Stimulated activated CD8-positive, alpha-beta memory T cell treated with anti-CD3 and anti-CD28 coated beads, Interleukin-12 subunit alpha, Interleukin-12 subunit beta, amount 100 ng/mL, for 1 hour (primary cell): ENCODE results near the gene PRKCZ.

Experiments
- DNase-seq: peaks from one replicate; pipeline ENCODE4 v3.0.0-alpha.2; 2020; ENCODE audit warnings: low read depth

Gene PRKCZ

GRCh38 chr1:2061065-2061778, 11.0 kb downstream of the PRKCZ start:
- no peak for DNase-seq

DNA sequence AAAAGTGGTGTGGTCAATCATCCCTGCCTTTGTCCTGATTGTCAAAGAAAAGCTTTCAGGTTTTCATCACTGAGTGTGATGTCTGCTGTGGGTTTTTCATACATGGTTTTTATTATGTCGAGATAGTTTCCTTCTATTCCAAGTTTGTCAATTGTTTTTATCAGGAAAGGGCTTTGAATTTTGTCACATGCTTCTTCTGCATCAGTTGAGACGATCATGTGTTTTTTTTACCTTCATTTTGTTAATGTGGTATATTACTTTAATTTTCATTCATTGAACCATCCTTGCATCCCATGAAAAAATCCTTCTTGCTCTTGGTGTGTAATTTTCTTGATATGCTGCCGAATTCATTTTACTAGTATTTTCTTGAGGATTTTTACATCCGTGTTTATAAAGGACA, 15.5 kb downstream of the PRKCZ start:
- no peak for DNase-seq

GRCh38 chr1:2067393-2067792, 17.2 kb downstream of the PRKCZ start:
- DNase-seq: no peak

- no peak for DNase-seq
These were observed 17.8 kb downstream of the PRKCZ start for GRCh38 chr1:2067981-2068380.

- DNase-seq: no peak
These were observed 18.7 kb downstream of the PRKCZ start for GRCh38 chr1:2068951-2069350.

- no peak for DNase-seq
These were observed 19.8 kb downstream of the PRKCZ start for GRCh38 chr1:2070016-2070415.

DNA sequence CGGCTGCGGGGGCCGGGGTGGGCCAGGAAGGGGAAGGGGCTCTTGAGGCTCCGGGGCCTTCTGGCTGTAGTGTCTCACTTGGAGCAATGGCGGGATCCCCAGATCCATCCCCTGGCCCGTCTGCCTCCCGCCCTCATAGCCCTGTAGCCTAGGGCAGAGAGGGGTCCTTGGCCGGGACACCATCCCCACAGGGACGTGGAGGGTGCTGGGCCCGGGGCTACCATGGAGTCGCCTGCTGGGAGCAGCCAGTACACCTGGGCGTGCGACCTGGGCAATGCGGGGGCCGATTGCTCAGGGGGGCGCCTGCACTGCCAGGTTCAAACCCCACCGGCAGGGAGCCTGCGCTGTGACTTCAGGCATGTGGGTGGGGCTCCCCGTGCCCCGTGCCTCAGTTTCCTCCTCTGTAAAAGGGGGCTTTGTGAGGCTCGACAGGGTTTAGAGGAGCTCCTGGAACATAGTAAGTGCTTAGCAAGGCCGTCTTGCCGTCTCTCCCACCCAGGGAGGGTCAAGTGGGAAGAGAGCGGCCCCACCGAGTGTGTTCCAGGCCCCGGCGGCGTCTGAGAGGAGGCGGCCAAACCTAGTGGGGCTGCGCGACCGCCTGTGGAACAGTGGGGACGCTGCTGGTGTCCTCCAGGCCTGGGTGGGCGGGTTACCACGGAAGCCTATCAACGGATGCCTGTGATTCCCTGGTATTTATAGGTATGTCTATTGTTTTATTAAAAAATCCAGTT, 20.8 kb downstream of the PRKCZ start:
- no peak for DNase-seq

GRCh38 chr1:2072109-2072806, 22.0 kb downstream of the PRKCZ start:
- no peak for DNase-seq

GRCh38 chr1:2072891-2073290, 22.7 kb downstream of the PRKCZ start:
- no peak for DNase-seq

DNA sequence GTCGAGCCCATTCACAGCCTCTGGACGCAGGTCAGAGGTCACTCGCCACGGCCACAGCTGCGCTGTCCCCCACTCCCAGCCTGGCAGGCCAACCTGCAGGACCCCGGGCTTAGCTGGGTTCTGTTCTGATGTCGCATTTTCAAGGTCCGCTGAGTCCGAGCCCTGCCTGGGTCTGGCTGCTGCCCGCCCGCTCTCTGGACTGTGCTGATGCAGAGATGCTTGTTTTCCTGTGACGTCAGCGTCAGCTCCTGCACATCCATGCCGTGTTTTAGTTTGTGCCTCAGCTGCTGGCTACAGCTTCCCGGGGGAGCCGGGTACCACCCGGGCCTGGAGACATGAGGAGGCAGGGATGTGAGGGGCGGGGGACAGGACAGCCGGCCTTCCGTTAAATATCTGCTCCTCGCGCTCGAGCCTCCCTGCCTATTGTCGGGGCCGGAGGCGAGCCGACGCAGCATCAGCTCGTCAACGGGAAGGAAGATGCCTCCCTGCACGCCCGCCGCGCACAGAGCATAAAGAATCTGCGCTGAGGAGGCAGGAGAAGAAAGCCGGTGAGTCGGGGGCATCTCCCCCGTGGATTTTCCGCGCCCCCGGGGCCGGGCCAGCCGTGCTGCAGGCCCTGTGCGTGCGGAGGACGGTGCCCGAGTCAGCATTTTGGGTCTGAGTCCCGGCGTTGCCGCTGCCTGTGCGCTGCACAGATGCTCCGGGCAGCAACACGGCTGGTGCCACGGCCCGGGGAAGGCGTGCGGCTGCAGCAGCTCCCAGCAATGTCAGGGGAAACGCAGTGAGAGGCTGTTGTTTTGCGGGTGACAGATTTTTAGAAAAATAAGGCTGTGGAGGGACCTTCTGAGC, 23.4 kb downstream of the PRKCZ start:
- no peak for DNase-seq

DNA sequence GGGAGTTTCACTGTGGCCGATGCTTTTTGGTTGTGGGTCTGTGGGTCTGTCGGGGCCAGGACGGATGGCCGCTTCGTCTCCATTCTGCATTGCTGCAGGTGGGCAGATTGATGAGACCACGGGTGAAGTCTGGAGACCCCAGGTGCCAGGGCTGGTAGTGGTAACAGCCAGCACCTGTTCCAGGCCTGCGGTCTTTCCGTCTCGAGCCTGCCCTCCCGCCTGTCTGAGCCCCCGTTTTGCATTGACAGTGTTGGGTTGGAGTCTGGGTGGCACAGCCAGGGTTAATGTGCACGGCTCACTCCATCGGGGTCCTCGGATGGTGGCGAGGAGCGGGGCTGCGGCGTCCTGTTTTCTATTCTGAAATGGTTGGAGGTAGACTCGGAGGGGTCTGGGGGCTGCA, 24.2 kb downstream of the PRKCZ start:
- DNase-seq: no peak

- DNase-seq: no peak
These were observed 24.9 kb downstream of the PRKCZ start for GRCh38 chr1:2074944-2075740.

- DNase-seq: no peak
These were observed 26.6 kb downstream of the PRKCZ start for GRCh38 chr1:2076826-2077225.

DNA sequence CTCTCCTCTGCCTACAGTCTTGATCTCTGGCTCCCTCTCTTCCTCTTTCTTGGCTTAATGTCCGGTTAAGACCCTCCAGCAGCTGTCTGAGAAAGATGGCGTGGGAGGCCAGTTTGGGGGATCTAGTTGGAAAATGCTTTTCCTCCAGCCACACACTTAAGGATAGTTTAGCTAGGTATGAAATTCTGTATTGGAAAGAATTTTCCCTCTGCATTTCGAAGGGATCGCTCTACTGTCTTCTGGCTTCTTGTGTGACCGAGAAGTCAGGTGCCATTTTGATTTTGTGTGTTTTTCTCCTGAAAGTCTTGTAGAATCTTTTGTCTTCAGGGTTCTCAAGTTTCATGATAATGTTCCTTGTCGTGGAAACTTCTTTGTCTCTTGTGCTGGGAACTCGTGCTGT, 28.0 kb downstream of the PRKCZ start:
- DNase-seq: no peak

DNA sequence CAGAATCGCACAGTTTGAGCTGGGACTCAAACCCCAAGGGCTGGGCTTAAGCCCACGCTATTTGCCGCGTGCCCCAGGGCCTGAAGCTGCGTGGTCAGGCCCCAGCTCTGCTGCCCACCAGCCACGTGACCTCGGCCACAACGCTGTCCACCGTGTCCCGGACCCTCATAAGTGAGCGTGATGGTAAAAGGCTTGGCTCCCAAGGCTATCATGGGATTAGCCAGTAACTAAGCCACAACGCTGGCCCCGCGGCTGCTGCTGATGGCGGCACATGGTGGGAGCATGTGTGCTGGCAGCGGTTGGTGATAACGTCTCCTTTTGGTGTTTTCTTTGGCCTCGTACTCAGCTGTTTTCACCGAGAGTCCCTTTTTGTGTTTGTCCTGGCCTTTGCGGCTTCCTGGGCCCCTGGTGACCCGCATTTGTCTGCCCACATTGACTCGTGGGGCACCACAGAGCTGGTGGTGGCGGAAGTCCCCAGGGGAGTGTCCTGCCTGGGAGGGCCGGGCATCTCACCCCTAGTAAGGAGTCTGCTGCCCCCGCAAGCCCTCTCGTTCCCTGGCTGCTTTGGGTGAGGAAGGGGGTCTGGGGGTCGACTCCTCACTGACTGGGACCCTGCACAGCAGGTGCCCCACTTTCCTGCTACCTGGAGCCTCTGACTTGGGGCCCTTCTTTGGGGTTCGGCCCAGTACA, 29.3 kb downstream of the PRKCZ start:
- DNase-seq: no peak

- no peak for DNase-seq
These were observed 29.9 kb downstream of the PRKCZ start for GRCh38 chr1:2080140-2080539.

DNA sequence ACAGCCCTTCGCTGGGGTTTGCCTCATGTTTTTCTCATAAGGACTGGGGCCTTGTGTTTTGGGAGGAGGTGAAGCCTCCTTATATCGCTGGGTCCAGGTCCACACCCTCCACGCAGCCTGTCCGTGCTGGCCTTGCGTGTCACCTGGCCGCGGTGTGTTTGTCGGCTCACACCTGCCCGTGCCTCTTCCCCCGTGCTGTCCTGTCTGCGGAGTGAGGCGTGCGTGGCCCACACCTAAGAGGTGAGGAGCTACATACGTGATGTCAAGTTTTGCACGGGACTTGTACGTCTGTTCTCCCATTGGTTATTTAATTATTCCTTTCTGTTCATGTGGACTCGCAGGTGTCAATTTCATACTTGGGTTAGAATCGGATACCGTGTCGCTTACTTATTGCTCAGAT, 30.7 kb downstream of the PRKCZ start:
- DNase-seq: no peak

DNA sequence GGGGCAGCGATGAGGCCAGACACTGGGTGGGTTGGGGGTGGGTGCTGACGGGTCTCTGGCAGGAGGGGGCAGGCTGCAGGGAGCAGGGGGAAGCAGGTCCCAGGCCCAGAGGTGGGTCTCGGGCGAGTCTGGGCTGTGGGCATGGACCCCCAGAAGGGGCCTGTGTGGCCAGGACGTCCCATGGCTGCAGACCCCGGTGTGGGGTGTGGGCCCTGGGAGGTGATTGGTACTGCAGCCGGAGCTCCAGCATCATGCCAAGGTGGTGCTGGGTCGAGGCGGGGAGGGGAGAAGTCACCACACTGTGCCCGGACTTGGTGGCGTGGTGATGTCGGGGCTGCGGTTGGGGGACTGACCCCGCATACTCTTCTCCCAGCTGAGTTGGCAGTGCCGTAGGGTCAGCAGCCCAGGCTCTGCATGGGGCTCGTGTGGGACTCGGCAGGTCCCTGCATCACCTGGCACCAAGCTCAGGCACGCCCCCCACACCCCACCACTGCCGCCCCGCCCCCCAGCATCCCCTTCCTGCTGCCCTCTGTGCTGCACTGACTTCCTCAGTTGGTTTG, 31.2 kb downstream of the PRKCZ start:
- DNase-seq: no peak

DNA sequence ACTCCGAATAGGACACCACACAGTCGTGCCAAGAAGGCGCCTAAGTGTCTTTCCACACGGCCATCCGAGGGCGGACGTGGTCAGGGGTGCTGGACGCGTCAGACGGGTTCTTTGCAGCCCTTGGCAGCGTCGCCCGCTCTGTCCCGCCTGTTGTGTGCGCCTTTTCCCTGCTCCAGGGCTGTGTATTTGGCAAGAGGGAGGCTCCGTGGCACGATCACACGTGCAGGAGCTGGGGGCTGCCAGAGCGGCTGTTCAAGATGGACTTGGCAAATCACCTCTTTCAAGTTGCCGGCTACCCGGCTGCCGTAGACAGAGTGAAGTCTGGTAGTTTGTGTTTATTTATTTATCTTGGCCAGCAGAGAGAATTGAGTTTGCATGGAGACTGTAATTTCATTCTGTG, 31.9 kb downstream of the PRKCZ start:
- no peak for DNase-seq

- no peak for DNase-seq
These were observed 33.5 kb downstream of the PRKCZ start for GRCh38 chr1:2083666-2084065.

GRCh38 chr1:2084306-2084705, 34.1 kb downstream of the PRKCZ start:
- no peak for DNase-seq
